Fibroblast of villous mesenchyme (primary cell): ENCODE measurements around the gene ADAM11. TPM values are rescaled to one million over a fixed set of nuclear protein-coding genes. Genes with fewer than 3 reads are reported as not detected.

Source experiments
- DNase-seq: peaks from one replicate; pipeline ENCODE4 v3.0.0-alpha.2; 2010; ENCODE audit warnings: low read depth
- H3K4me3 ChIP-seq: 2 replicates; pipeline ENCODE4 v1.5.1; 2011; ENCODE audit warnings: low read depth, mild to moderate bottlenecking, low read length
- total RNA-seq: library from RNA; depleted of rRNA; stranded (reverse); fragments of >200 nt; gene quantifications from 2 replicates; pipeline ENCODE4 v1.2.3, GENCODE V29; 2012
- TF ChIP-seq, protein P1 (sequence below): IDR thresholded peaks from 2 replicates; pipeline ENCODE4 v1.5.1; 2012; ENCODE audit warnings: low read depth, mild to moderate bottlenecking, low read length; ENCODE audit not compliant: insufficient read depth

Gene ADAM11
- total RNA-seq, 1 donor: 0.43 TPM

DNA sequence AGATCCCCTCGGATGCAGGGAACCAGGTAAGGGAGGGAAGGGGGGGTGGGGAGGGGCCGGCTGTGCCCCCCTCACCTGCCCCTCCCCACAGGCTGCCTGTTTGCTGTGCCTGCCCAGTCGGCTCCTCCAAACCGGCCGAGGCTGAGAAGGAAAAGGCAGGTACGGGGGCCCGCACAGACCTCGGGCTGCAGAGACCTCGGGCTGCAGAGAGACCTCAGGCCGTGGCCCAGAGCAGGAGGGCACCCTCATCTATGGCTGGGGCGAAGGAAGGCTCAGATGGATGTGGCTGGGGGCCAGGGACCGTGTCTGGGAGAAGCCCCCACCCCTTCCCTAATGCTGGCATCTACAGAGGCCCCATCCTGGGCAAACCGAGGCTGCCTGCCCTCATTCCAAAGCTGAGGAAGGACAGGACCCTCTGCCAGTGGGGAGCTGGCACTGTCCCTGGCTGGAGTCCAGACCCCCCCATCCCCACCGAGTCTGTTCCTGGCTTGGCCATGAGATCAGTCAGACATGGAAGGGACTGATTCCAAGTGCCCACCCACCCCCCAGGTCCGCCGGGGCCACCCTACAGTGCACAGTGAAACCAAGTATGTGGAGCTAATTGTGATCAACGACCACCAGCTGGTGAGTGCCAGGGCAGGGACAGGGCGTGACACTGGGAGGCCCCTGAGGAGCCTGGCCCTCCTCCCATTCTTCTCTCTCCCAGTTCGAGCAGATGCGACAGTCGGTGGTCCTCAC is 13.7 kb downstream of the ADAM11 start:
- DNase-seq: no peak
- TF ChIP-seq, protein P1, sequence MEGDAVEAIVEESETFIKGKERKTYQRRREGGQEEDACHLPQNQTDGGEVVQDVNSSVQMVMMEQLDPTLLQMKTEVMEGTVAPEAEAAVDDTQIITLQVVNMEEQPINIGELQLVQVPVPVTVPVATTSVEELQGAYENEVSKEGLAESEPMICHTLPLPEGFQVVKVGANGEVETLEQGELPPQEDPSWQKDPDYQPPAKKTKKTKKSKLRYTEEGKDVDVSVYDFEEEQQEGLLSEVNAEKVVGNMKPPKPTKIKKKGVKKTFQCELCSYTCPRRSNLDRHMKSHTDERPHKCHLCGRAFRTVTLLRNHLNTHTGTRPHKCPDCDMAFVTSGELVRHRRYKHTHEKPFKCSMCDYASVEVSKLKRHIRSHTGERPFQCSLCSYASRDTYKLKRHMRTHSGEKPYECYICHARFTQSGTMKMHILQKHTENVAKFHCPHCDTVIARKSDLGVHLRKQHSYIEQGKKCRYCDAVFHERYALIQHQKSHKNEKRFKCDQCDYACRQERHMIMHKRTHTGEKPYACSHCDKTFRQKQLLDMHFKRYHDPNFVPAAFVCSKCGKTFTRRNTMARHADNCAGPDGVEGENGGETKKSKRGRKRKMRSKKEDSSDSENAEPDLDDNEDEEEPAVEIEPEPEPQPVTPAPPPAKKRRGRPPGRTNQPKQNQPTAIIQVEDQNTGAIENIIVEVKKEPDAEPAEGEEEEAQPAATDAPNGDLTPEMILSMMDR: no peak
- H3K4me3 ChIP-seq: no peak overlapping the region

DNA sequence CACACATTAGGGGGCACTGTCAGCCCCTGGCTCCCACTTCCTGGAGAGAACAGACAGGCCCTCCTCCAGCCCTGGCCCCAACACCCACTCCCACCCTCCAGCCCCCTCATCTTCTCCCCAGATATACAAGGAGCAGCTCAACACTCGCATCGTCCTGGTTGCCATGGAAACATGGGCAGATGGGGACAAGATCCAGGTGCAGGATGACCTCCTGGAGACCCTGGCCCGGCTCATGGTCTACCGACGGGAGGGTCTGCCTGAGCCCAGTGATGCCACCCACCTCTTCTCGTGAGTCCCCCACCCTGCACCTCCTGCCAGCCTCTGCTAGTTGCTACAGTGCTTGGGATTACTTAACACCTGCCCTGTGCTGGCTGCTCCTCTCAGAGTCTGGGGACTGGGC is 14.4 kb downstream of the ADAM11 start:
- H3K4me3 ChIP-seq: no peak overlapping the region
- DNase-seq: no peak
- TF ChIP-seq, protein P1: no peak

DNA sequence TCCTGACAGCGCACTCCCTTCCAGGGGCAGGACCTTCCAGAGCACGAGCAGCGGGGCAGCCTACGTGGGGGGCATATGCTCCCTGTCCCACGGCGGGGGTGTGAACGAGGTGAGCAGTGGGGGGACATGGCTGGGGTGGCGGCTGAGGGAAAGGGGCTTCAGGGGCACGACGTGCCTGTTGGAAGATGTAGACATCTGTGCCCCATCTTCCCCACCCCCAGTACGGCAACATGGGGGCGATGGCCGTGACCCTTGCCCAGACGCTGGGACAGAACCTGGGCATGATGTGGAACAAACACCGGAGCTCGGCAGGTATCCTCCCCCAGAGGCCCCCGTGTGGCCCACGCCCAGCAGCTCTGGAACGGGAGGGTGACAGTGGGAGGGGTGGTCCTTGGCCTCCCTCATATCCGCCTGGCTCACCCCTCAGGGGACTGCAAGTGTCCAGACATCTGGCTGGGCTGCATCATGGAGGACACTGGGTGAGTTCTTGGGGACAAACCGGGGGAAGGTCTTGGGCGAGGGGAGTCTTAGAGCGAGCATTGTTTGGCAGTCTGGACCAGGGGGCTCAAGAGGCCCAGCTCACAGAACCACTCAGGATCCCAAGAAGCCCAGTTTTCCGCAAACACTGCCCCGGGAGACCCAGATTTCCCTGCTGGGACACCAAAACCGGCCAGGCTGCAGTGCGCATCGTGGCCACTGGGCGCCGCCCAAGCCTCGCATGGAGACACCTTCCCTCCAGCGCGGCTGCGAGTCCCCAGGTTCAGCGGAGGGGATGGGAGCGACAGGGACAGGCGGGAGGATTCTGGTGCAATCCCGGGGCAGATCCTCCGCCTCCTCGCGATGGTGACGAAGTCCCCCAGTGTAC is 15.7 kb downstream of the ADAM11 start:
- TF ChIP-seq, protein P1: peak; percentile 100
- DNase-seq: peak; percentile 65
- H3K4me3 ChIP-seq: peak overlapping the region; percentile 79

DNA sequence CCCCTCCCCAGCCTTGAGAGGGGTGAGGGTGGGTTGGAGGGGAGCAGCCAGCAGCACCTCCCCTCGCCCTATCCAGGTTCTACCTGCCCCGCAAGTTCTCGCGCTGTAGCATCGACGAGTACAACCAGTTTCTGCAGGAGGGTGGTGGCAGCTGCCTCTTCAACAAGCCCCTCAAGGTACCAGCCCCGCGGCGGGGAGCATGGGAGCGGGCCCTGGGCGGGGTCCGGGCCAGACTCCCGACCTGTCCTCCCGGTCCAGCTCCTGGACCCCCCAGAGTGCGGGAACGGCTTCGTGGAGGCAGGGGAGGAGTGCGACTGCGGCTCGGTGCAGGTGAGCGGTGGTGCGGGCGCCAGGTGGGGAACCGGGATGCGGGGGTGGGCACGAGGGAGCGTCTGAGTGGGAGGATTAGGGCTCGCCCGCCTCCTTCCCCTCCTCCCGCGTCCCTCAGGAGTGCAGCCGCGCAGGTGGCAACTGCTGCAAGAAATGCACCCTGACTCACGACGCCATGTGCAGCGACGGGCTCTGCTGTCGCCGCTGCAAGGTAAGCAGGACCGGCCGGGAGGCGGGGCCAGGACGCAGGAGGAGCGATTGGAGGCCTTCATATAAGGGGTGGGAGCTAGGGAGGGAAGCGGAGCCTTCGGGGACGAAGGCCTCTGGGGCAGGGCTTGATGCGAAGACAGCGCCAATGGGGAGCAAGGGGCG is 16.5 kb downstream of the ADAM11 start:
- TF ChIP-seq, protein P1: no peak
- H3K4me3 ChIP-seq: peak overlapping the region; percentile 79
- DNase-seq: peak; percentile 97

GRCh38 chr17:44775838-44776621 is 17.2 kb downstream of the ADAM11 start:
- H3K4me3 ChIP-seq: peak overlapping the region; percentile 79
- TF ChIP-seq, protein P1: no peak
- no peak for DNase-seq
